ENCODE data around the gene SV2C.

The SV2C gene

GRCh38 chr5:76388791-76389512, 305.8 kb downstream of the SV2C start:
- DNase-seq, result no peak

GRCh38 chr5:76389513-76390154, 306.5 kb downstream of the SV2C start:
- no peak for DNase-seq

GRCh38 chr5:76391014-76391413, 307.8 kb downstream of the SV2C start:
- DNase-seq, result no peak

- no peak for DNase-seq
These were observed 310.0 kb downstream of the SV2C start for GRCh38 chr5:76393035-76393680.

- no peak for DNase-seq
These were observed 314.0 kb downstream of the SV2C start for GRCh38 chr5:76397200-76397599.

GRCh38 chr5:76399268-76399667, 316.1 kb downstream of the SV2C start:
- DNase-seq, result no peak

GRCh38 chr5:76400466-76400865, 317.3 kb downstream of the SV2C start:
- no peak for DNase-seq

- DNase-seq, result no peak
These were observed 318.6 kb downstream of the SV2C start for GRCh38 chr5:76401801-76402250.

GRCh38 chr5:76402251-76402885, 319.2 kb downstream of the SV2C start:
- no peak for DNase-seq

- DNase-seq, result no peak
These were observed 319.9 kb downstream of the SV2C start, which contains the start of gene IQGAP2 for GRCh38 chr5:76402886-76403765. Gene IQGAP2 (plus strand): TSS chr5:76403285. CDS start chr5:76403546, 261 bp downstream.
